IPS DF 19.7 (cell line): Measurements from ENCODE around the gene CAPG.
"Not testable (repeated sequence)": the region's sequence is repeated elsewhere in the genome, so short reads cannot be mapped to it uniquely, and the experiment has no call there.

Experiments
- DNase-seq: peaks from one replicate; pipeline ENCODE4 v3.0.0-alpha.2; 2013; ENCODE audit warnings: low read depth, low spot score

CAPG gene

GRCh38 chr2:85421260-85422071 is 11.3 kb upstream of the CAPG start:
- no peak for DNase-seq

GRCh38 chr2:85420536-85421259 is 10.5 kb upstream of the CAPG start:
- no peak for DNase-seq

- DNase-seq = no peak
Observed at GRCh38 chr2:85419009-85419675, 9.0 kb upstream of the CAPG start.

GRCh38 chr2:85418132-85419008 is 8.2 kb upstream of the CAPG start, which contains the start of gene SH2D6:
SH2D6 (plus strand) TSS chr2:85418714; CDS start chr2:85429466, 10,752 bp downstream.
- no peak for DNase-seq

GRCh38 chr2:85415980-85416650 is 5.9 kb upstream of the CAPG start:
- no peak for DNase-seq

GRCh38 chr2:85414761-85415553 is 4.8 kb upstream of the CAPG start:
- DNase-seq = no peak

- DNase-seq = not testable (repeated sequence)
Observed at GRCh38 chr2:85414421-85414759, 4.2 kb upstream of the CAPG start.

- no peak for DNase-seq
Observed at GRCh38 chr2:85413592-85414420, 3.6 kb upstream of the CAPG start.

GRCh38 chr2:85411405-85411748 is 1.2 kb upstream of the CAPG start:
- no peak for DNase-seq

GRCh38 chr2:85410584-85411404 is 628 bp upstream of the CAPG start:
- DNase-seq = no peak

- no peak for DNase-seq
Observed at GRCh38 chr2:85405201-85406059, 4.7 kb downstream of the CAPG start.

GRCh38 chr2:85401844-85402243 is 8.3 kb downstream of the CAPG start:
- no peak for DNase-seq

- DNase-seq = no peak
Observed at GRCh38 chr2:85401464-85401805, 8.7 kb downstream of the CAPG start.

- no peak for DNase-seq
Observed at GRCh38 chr2:85400541-85401463, 9.4 kb downstream of the CAPG start.

GRCh38 chr2:85400023-85400422 is 10.1 kb downstream of the CAPG start:
- no peak for DNase-seq

GRCh38 chr2:85399183-85399455 is 11.0 kb downstream of the CAPG start:
- no peak for DNase-seq
